HepG2 (cell line): Measurements from ENCODE around the gene CYP2W1. TPM values are rescaled to one million over a fixed set of nuclear protein-coding genes. Genes with fewer than 3 reads are reported as not detected.

ENCODE experiments used
- ATAC-seq: fragments of 200-7000 bp; cut with Tn5 transposase; 3 replicates; pipeline ENCODE4 v1.9.1; 2020; ENCODE audit warnings: mild to moderate bottlenecking, moderate library complexity
- BruUV-seq: library from RNA; stranded (reverse); fragments of 400-500 nt; replicated peaks from 2 replicates; lab custom pipeline; 2021; lab: Mats Ljungman, UMichigan
- CTCF ChIA-PET: fragments of 300-600 bp; formaldehyde crosslinking; extraction: SDS; loops from one replicate; lab custom pipeline; 2021; ENCODE audit warnings: low total read pairs, inconsistent platforms, low intra/inter-chr PET ratio; lab: Yijun Ruan, JAX
- POLR2A ChIA-PET: fragments of 350-600 bp; sonication (Branson Sonifier 250); formaldehyde crosslinking; loops from one replicate; lab custom pipeline; 2020; ENCODE audit warnings: antibody characterized with exemption, inconsistent platforms; lab: Yijun Ruan, JAX
- DNase-seq: peaks from one replicate; pipeline ENCODE4 v3.0.0-alpha.2; 2015; ENCODE audit warnings: low spot score
- FAIRE-seq: peaks from 3 replicates; lab custom pipeline; 2011; peaks lifted over from hg19 to GRCh38; lab: Jason Lieb, UNC
- H2AFZ ChIP-seq: one replicate; pipeline ENCODE4 v1.6.1; 2011; ENCODE audit warnings: low read length, inconsistent platforms
- H3K27ac ChIP-seq: fragments of 300-600 bp; 3 replicates; pipeline ENCODE4 v1.8.0; 2011; ENCODE audit warnings: mixed run types, mild to moderate bottlenecking, mixed read lengths, low read length, inconsistent platforms; ENCODE audit not compliant: insufficient read depth; ENCODE audit errors: extremely low read length
- H3K27me3 ChIP-seq, 2 experiments: fragments of 200-600 bp in 1 of 2; 2 replicates in 1 of 2; 3 replicates in 1 of 2; pipeline versions ENCODE4 v1.6.0 to v1.8.0; 2011; ENCODE audit warnings: low read length in 2 of 2, mild to moderate bottlenecking in 2 of 2, moderate library complexity in 2 of 2, inconsistent platforms in 1 of 2; ENCODE audit not compliant: insufficient read depth in 2 of 2, control insufficient read depth in 1 of 2
- H3K36me3 ChIP-seq, 2 experiments: fragments of 200-600 bp in 1 of 2; replicated peaks in 1 of 2; 2 replicates in 1 of 2; 3 replicates in 1 of 2; pipeline versions ENCODE4 v1.5.1 to v1.8.0; 2011; ENCODE audit warnings: low read length in 2 of 2, inconsistent platforms in 1 of 2; ENCODE audit not compliant: insufficient read depth in 2 of 2, control insufficient read depth in 1 of 2
- H3K4me1 ChIP-seq: 2 replicates; pipeline ENCODE4 v1.5.1; 2012; ENCODE audit warnings: low read length, inconsistent platforms; ENCODE audit not compliant: insufficient read depth
- H3K4me2 ChIP-seq: 2 replicates; pipeline ENCODE4 v1.6.0; 2011; ENCODE audit warnings: low read depth, low read length, inconsistent platforms
- H3K4me3 ChIP-seq, 3 experiments: fragments of 200-600 bp in 1 of 3; sonication (generic), shearing (Covaris generic) in 1 of 3; replicated peaks in 1 of 3; 2 replicates each; pipeline ENCODE4 v1.5.1; 2011 to 2016; ENCODE audit warnings: low read length in 3 of 3, inconsistent platforms in 2 of 3, low read depth in 2 of 3, mild to moderate bottlenecking in 2 of 3, control low read depth in 1 of 3, mixed read lengths in 1 of 3; ENCODE audit not compliant: insufficient read depth in 1 of 3
- H3K79me2 ChIP-seq: one replicate; pipeline ENCODE4 v1.6.1; 2011; ENCODE audit warnings: low read length, inconsistent platforms; ENCODE audit not compliant: insufficient read depth
- H3K9ac ChIP-seq: 2 replicates; pipeline ENCODE4 v1.6.0; 2011; ENCODE audit warnings: mild to moderate bottlenecking, low read depth, low read length, inconsistent platforms; ENCODE audit not compliant: insufficient read depth
- H3K9me3 ChIP-seq: 2 replicates; pipeline ENCODE4 v1.5.1; 2012; ENCODE audit warnings: mild to moderate bottlenecking, low read length
- H4K20me1 ChIP-seq: 2 replicates; pipeline ENCODE4 v1.6.0; 2011; ENCODE audit warnings: inconsistent platforms, mild to moderate bottlenecking, low read length, moderate library complexity; ENCODE audit not compliant: insufficient read depth
- CREM ChIP-seq, 2 experiments: sonication (generic) in 1 of 2; formaldehyde crosslinking in 1 of 2; IDR thresholded peaks; 2 replicates each; pipeline versions ENCODE4 v1.4.0 to v1.6.1; 2016 to 2020; ENCODE audit warnings: antibody characterized with exemption in 1 of 2, mild to moderate bottlenecking in 1 of 2, missing genetic modification reagents in 1 of 2
- ERF ChIP-seq: IDR thresholded peaks from 2 replicates; pipeline ENCODE4 v1.6.1; 2018; ENCODE audit warnings: missing biosample characterization, missing genetic modification reagents
- GATA4 ChIP-seq: sonication (generic); IDR thresholded peaks from 2 replicates; pipeline ENCODE4 v1.6.1; 2016; ENCODE audit warnings: antibody characterized with exemption, low read depth, borderline replicate concordance
- KDM2A ChIP-seq: sonication (generic); formaldehyde crosslinking; IDR thresholded peaks from 2 replicates; pipeline ENCODE4 v1.4.0; 2020; ENCODE audit warnings: low read depth, missing genetic modification reagents, borderline replicate concordance
- ZKSCAN8 ChIP-seq: IDR thresholded peaks from 2 replicates; pipeline ENCODE4 v1.6.1; 2016; ENCODE audit warnings: borderline replicate concordance, missing genetic modification reagents, missing compliant biosample characterization
- ZNF121 ChIP-seq: sonication (generic); formaldehyde crosslinking; IDR thresholded peaks from 2 replicates; pipeline ENCODE4 v1.5.0; 2020; ENCODE audit warnings: mild to moderate bottlenecking, missing genetic modification reagents
- ZNF335 ChIP-seq: sonication (generic); formaldehyde crosslinking; IDR thresholded peaks from 2 replicates; pipeline ENCODE4 v1.4.0; 2020; ENCODE audit warnings: missing genetic modification reagents
- ZNF556 ChIP-seq: sonication (generic); formaldehyde crosslinking; IDR thresholded peaks from 2 replicates; pipeline ENCODE4 v1.4.0; 2020; ENCODE audit warnings: mild to moderate bottlenecking, missing genetic modification reagents, borderline replicate concordance
- ZNF672 ChIP-seq: sonication (generic); formaldehyde crosslinking; IDR thresholded peaks from 2 replicates; pipeline ENCODE4 v1.8.1; 2022; ENCODE audit warnings: missing genetic modification reagents
- WGBS: methylation state at CpG from one replicate; pipeline ENCODE4 v1.1.6; 2017; ENCODE audit warnings: low lambda C conversion rate; 5-methylcytosine and 5-hydroxymethylcytosine counted together
- in situ Hi-C: cut with HindIII; loops from 2 replicates; pipeline ENCODE4 v1.10.0; 2017; ENCODE audit warnings: low pct_unique_long_range_greater_than_20kb; ENCODE audit not compliant: extremely low pct_ligation_motif_present
- intact Hi-C: fragments of 100-400 bp; cut with micrococcal nuclease; formaldehyde crosslinking; loops from one replicate; pipeline ENCODE4 v1.10.0; 2022; ENCODE audit not compliant: unreplicated experiment
- polyA plus RNA-seq, 8 experiments: library from polyadenylated mRNA; depleted of rRNA in 3 of 8; stranded (reverse) in 7 of 8; unstranded in 1 of 8; fragments of >200 nt; fragmentation: Illumina TruSeq in 4 of 8; extraction: Trizol in 4 of 8; gene quantifications; 2 replicates each; pipeline versions ENCODE4 v1.2.1 to v1.2.3, GENCODE V29; 2011 to 2016; ENCODE audit warnings: low read depth in 4 of 8, missing spikeins in 1 of 8, mixed read lengths in 1 of 8; ENCODE audit not compliant: insufficient read depth in 1 of 8
- total RNA-seq, 5 experiments: library from RNA; depleted of rRNA; stranded (reverse); fragments of >200 nt; fragmentation: Illumina TruSeq; extraction: Trizol; gene quantifications; 2 replicates each; pipeline ENCODE4 v1.2.3, GENCODE V29; 2016; ENCODE audit warnings: low read depth in 1 of 5
- TF ChIP-seq, protein P1 (sequence below): sonication (generic); formaldehyde crosslinking; IDR thresholded peaks from 2 replicates; pipeline ENCODE4 v1.9.0; 2021; ENCODE audit warnings: missing genetic modification reagents, borderline replicate concordance
- TF ChIP-seq, protein P2 (sequence below): sonication (generic); formaldehyde crosslinking; IDR thresholded peaks from 2 replicates; pipeline ENCODE4 v1.8.0; 2022; ENCODE audit warnings: missing genetic modification reagents, low read depth, mild to moderate bottlenecking, borderline replicate concordance

The CYP2W1 gene
- total and polyA plus RNA-seq, 2 of the 13 experiments (the other 11 are each of a cell fraction or from before 2014, with no cell fraction given) = 19.5 to 31.7 TPM

DNA sequence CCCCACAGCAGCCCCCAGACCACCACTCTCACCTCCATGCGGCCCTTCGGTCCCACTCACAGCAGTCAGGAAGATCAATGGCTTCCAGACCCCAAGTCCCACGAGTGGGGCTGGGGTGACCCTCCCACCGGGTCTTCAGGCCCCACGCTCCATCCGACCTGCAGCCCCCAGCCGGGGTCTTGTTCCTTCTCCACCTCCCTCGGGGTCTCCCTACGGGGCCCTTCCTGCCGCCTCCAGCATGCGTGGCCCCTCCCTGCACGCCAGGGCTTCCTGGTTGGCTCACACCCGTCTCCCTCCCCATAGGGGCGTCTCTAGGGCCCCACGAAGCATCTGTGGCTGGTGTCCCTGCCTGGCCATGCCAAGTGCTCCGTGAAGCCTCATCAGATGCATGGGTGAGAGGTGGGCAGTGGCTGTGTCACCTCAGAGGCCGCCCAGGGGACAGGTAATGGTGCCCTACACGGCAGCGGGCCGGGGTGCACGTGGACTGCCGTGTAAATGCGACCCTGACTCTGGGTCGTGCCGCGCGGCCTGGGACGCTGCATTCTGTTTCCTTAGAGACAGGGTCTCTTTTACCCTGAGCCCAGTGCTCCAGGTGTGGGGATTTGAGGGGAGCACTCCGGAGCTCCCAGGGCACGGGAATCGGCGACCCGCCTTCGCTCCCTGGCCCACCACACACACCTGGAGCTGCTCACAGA, 48.4 kb upstream of the CYP2W1 start:
- Histone ChIP-seq H3K9me3 (no peaks in the 10 kb centered on the region), H3K36me3 (no peaks in the 10 kb centered on the region), H3K9ac (no peak overlapping the region), H3K27me3 (no peaks in the 10 kb centered on the region), H4K20me1 (no peaks in the 10 kb centered on the region), H3K4me2 (no peak overlapping the region), H2AFZ (no peak overlapping the region), H3K79me2 (no peaks in the 10 kb centered on the region), H3K27ac (no peak overlapping the region), H3K4me3 (no peak overlapping the region), H3K4me1 (peaks cover 27% of the 10 kb centered on the region)
- CTCF ChIA-PET = no interaction called here
- POLR2A ChIA-PET = no interaction called here
- FAIRE-seq (no peak), ATAC-seq (no peak), DNase-seq (no peak)
- no TSS peak for BruUV-seq
- intact Hi-C loops (no loop called here), in situ Hi-C loops (no loop called here)
- WGBS = 94% methylated on average over 15 of the region's 34 CpGs
- TF ChIP-seq, protein P1, sequence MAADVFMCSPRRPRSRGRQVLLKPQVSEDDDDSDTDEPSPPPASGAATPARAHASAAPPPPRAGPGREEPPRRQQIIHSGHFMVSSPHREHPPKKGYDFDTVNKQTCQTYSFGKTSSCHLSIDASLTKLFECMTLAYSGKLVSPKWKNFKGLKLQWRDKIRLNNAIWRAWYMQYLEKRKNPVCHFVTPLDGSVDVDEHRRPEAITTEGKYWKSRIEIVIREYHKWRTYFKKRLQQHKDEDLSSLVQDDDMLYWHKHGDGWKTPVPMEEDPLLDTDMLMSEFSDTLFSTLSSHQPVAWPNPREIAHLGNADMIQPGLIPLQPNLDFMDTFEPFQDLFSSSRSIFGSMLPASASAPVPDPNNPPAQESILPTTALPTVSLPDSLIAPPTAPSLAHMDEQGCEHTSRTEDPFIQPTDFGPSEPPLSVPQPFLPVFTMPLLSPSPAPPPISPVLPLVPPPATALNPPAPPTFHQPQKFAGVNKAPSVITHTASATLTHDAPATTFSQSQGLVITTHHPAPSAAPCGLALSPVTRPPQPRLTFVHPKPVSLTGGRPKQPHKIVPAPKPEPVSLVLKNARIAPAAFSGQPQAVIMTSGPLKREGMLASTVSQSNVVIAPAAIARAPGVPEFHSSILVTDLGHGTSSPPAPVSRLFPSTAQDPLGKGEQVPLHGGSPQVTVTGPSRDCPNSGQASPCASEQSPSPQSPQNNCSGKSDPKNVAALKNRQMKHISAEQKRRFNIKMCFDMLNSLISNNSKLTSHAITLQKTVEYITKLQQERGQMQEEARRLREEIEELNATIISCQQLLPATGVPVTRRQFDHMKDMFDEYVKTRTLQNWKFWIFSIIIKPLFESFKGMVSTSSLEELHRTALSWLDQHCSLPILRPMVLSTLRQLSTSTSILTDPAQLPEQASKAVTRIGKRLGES (CRISPR knock-in tag) = no peak
- TF ChIP-seq, protein P2, sequence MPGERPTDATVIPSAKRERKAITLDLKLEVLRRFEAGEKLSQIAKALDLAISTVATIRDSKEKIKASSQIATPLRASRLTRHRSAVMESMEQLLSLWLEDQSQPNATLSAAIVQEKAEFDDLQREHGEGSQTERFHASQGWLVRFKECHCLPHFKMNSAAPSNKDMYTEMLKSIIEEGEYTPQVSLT (CRISPR knock-in tag) = no peak
- TF ChIP-seq ZNF335 (CRISPR knock-in tag) (no peak), CREM (IDR thresholded peaks at IDR 0.05) (no peak), CREM (CRISPR knock-in tag; IDR thresholded peaks at IDR 0.05) (no peak), ZNF121 (no peak), ERF (CRISPR knock-in tag) (no peak), ZNF556 (CRISPR knock-in tag) (no peak), GATA4 (no peak), ZNF672 (CRISPR knock-in tag) (no peak), ZKSCAN8 (no peak), KDM2A (CRISPR knock-in tag) (no peak)
